ENCODE data around the gene ANKRD18A.
"Not testable (repeated sequence)": the region's sequence is repeated elsewhere in the genome, so short reads cannot be mapped to it uniquely, and the experiment has no call there.

The ANKRD18A gene

GRCh38 chr9:38622951-38623350, 2.6 kb upstream of the ANKRD18A start:
- no peak for DNase-seq

GRCh38 chr9:38622288-38622674, 1.9 kb upstream of the ANKRD18A start:
- no peak for DNase-seq

- DNase-seq = no peak
Observed at GRCh38 chr9:38621434-38622287, 1.3 kb upstream of the ANKRD18A start.

- DNase-seq = no peak
Observed at GRCh38 chr9:38619556-38620447, 594 bp downstream of the ANKRD18A start.

GRCh38 chr9:38598029-38598745, 22.2 kb downstream of the ANKRD18A start:
- DNase-seq = not testable (repeated sequence)

- DNase-seq = not testable (repeated sequence)
Observed at GRCh38 chr9:38595117-38595516, 25.3 kb downstream of the ANKRD18A start.

- not testable (repeated sequence) for DNase-seq
Observed at GRCh38 chr9:38591346-38592063, 28.9 kb downstream of the ANKRD18A start.

GRCh38 chr9:38583765-38584164, 36.6 kb downstream of the ANKRD18A start:
- not testable (repeated sequence) for DNase-seq

GRCh38 chr9:38580112-38580511, 40.3 kb downstream of the ANKRD18A start:
- not testable (repeated sequence) for DNase-seq

- DNase-seq = not testable (repeated sequence)
Observed at GRCh38 chr9:38576181-38576580, 44.2 kb downstream of the ANKRD18A start.

- DNase-seq = not testable (repeated sequence)
Observed at GRCh38 chr9:38566048-38566447, 54.3 kb downstream of the ANKRD18A start.

- not testable (repeated sequence) for DNase-seq
Observed at GRCh38 chr9:38565178-38565577, 55.2 kb downstream of the ANKRD18A start.

- not testable (repeated sequence) for DNase-seq
Observed at GRCh38 chr9:38563911-38564310, 56.5 kb downstream of the ANKRD18A start.

GRCh38 chr9:38561134-38561533, 59.3 kb downstream of the ANKRD18A start:
- not testable (repeated sequence) for DNase-seq

- not testable (repeated sequence) for DNase-seq
Observed at GRCh38 chr9:38559172-38559571, 61.2 kb downstream of the ANKRD18A start.

GRCh38 chr9:38557746-38558145, 62.6 kb downstream of the ANKRD18A start:
- DNase-seq = not testable (repeated sequence)

GRCh38 chr9:38554966-38555365, 65.4 kb downstream of the ANKRD18A start:
- DNase-seq = not testable (repeated sequence)

GRCh38 chr9:38553019-38553418, 67.4 kb downstream of the ANKRD18A start:
- not testable (repeated sequence) for DNase-seq

- not testable (repeated sequence) for DNase-seq
Observed at GRCh38 chr9:38546497-38547163, 73.8 kb downstream of the ANKRD18A start.

GRCh38 chr9:38540535-38540934, 79.9 kb downstream of the ANKRD18A start:
- not testable (repeated sequence) for DNase-seq

- no peak for DNase-seq
Observed at GRCh38 chr9:38529317-38529716, 91.1 kb downstream of the ANKRD18A start.
